HepG2 (cell line): ENCODE data around the gene PSKH1.

Experiments used
- CTCF ChIP-seq: sonication (generic); formaldehyde crosslinking; IDR thresholded peaks from 2 replicates; pipeline ENCODE4 v1.5.0; 2020; ENCODE audit warnings: mild to moderate bottlenecking, missing genetic modification reagents, moderate library complexity
- IKZF1 ChIP-seq: fragments of 450-650 bp; IDR thresholded peaks from 2 replicates; pipeline ENCODE4 v1.7.1; 2016
- SNAI1 ChIP-seq: sonication (generic); formaldehyde crosslinking; IDR thresholded peaks from 2 replicates; pipeline ENCODE4 v1.5.0; 2020; ENCODE audit warnings: mild to moderate bottlenecking, missing genetic modification reagents, borderline replicate concordance
- ZNF205 ChIP-seq: IDR thresholded peaks from 2 replicates; pipeline ENCODE4 v1.6.1; 2018; ENCODE audit warnings: missing biosample characterization, missing genetic modification reagents
- ZNF280D ChIP-seq: sonication (generic); formaldehyde crosslinking; IDR thresholded peaks from 2 replicates; pipeline ENCODE4 v1.5.1; 2020; ENCODE audit warnings: mild to moderate bottlenecking, missing genetic modification reagents

GRCh38 chr16:67959536-67960329 lies 66.7 kb downstream of the PSKH1 start:
- no peak for TF ChIP-seq ZNF205 (CRISPR knock-in tag)
- TF ChIP-seq SNAI1 (CRISPR knock-in tag) = no peak
- TF ChIP-seq IKZF1 = no peak
- TF ChIP-seq ZNF280D = no peak
- no peak for TF ChIP-seq CTCF (CRISPR knock-in tag)
